Measurements from ENCODE around the gene TMPRSS3.

TMPRSS3 gene

GRCh38 chr21:42367367-42368165 lies 28.3 kb downstream of the TMPRSS3 start:
- no peak for DNase-seq

DNA sequence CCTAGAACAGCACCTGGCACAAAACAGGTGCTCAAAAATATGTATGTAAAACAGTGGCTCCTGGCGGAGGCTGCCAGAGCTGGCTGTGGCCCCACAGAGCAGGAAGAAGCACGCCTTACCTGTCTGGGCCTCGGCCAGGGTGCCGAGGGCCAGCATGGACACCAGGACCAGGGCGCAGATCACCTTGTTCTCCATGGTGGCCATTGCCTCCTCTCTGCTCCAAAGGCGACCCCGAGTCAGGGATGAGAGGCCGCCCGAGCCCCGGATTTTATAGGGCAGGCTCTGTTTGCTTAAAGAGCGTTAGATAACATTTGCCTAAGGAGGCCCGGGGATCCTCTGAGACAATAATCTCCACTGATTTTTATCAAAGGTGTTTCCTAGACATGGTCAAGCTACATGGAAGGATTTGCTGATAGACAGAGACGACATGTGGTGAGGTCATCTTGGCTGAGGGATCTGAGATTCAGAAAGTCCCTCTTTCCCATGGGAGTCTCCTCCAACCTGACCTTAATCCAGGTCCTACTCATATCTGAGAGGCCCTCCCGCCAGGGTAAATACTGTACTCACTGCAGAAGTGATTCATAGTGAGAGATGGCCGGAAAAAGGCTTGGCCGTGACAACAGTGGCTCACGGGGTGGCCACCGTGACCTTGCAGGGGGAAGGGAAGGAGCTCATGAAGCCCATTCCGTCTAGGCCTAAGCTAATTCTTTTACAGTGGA lies 29.4 kb downstream of the TMPRSS3 start, which contains the start of gene TFF1:
TSS of gene TFF1 (minus strand) at position 244 of the 719 bp plus-strand sequence. CDS start at position 204, 40 bp downstream.
- DNase-seq: no peak

DNA sequence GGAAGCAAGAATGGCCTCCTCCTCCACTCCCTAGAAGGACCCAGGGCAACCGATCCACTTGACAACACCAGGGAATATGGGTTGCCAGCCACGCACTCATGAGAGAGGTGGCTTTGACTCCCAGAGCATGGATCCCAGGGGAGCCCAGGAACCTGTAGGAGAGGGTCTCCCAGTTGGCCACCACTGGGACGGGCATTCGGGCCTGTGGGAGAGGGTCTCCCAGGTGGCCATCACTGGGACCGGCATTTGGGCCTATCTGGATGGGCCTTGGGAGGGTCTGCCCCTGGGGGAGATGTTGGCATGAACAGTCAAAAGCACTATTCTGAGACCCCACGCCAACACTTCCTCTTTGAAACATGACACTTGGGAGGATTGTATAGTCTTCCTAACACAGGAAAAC lies 30.1 kb downstream of the TMPRSS3 start:
- DNase-seq: no peak

GRCh38 chr21:42364304-42364865 lies 31.5 kb downstream of the TMPRSS3 start:
- no peak for DNase-seq

GRCh38 chr21:42363312-42363711 lies 32.5 kb downstream of the TMPRSS3 start:
- no peak for DNase-seq

- no peak for DNase-seq
These were observed 33.2 kb downstream of the TMPRSS3 start for GRCh38 chr21:42362700-42363099.

DNA sequence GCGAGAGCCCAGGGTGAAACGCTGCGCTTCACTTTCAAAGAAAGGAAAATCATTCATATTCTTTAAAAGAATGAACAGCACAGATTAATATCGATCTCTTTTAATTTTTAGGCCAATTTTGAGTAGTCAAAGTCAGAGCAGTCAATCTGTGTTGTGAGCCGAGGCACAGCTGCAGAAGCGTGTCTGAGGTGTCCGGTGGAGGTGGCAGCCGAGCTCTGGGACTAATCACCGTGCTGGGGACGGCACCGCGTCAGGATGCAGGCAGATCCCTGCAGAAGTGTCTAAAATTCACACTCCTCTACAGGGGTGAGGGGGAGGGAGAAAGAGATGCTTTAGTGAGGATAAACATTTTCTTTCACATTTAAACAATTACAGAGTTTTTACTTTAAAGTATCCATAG lies 33.7 kb downstream of the TMPRSS3 start:
- no peak for DNase-seq

GRCh38 chr21:42361286-42361685 lies 34.6 kb downstream of the TMPRSS3 start:
- DNase-seq: no peak

DNA sequence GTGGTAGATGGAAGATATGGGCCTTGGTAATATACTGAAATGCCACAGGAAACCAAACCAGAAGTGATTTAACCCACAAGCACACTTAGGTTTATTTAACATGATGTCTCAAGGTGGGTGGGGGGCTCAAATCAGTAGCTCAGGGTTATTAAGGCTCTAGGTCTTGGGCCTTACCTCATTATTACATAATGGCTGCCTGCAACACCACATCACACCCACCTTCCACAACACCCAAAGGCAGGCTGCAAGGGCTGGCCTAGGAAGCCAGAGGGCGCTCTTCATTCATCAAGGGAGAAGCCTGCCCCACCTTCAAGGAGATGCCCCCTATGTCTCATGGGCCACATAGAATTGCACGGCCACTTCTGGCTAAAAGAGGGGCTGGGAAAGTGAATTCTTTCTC lies 35.5 kb downstream of the TMPRSS3 start:
- no peak for DNase-seq

- no peak for DNase-seq
These were observed 36.9 kb downstream of the TMPRSS3 start for GRCh38 chr21:42358937-42359336.

- no peak for DNase-seq
These were observed 37.6 kb downstream of the TMPRSS3 start for GRCh38 chr21:42358261-42358660.

- no peak for DNase-seq
These were observed 38.5 kb downstream of the TMPRSS3 start for GRCh38 chr21:42357307-42357706.

GRCh38 chr21:42356650-42357049 lies 39.2 kb downstream of the TMPRSS3 start:
- DNase-seq: no peak

- DNase-seq: no peak
These were observed 39.8 kb downstream of the TMPRSS3 start for GRCh38 chr21:42356046-42356445.

DNA sequence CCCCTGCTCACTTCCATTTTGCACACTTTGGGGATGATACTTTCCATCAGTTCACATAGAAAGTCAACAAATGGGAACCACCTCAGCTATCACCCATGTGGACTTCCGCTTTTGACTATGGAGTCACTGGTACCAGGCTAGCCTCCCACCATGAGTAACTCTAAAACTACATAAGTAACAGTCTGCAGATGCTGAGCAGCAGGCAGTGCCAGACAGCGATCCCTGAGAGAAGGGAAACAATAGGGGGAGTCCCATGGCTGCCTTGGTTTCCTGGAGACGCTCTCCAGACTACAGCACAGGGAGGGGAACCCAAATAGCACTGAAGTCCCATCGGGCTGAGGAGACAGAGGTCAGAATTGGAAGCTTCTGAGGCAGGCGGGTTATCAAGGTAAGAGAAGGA lies 42.2 kb downstream of the TMPRSS3 start:
- no peak for DNase-seq

GRCh38 chr21:42352441-42353095 lies 43.3 kb downstream of the TMPRSS3 start:
- DNase-seq: no peak

DNA sequence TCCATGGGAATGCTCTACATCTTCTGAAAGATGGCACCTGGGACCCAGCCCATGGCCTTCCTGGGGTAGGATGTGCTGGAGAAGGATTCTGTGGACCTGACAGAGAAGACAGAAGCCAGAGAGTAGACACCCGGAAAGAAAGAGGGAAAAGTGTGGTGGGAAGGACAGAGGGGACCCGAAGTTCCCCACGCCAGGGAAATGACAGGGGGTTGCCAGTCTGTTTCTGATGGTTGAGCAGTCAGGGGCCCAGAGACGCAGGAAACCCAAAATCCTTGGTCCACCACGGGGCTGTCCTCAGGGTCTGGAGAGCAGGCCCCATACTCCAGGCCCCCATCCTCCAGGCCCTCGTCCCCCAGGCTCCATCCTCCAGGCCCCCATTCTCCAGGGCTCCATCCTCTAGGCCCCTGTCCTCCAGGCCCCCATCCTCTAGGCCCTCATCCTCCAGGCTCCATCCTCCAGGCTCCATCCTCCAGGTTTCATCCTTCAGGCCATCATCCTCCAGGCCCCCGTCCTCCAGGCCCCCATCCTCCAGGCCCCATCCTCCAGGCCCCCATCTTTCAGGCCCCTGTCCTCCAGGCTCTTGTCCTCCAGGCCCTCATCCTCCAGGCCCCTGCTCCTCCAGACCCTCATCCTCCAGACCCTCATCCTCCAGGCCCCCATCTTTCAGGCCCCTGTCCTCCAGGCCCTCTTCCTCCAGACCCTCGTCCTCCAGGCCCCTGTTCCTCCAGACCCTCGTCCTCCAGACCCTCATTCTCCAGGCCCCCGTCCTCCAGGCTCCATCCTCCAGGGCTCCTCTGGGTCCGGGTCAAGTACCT lies 44.0 kb downstream of the TMPRSS3 start:
- no peak for DNase-seq

GRCh38 chr21:42350927-42351426 lies 44.9 kb downstream of the TMPRSS3 start, which contains the start of gene TFF2:
Gene TFF2 (minus strand): TSS chr21:42350994. CDS start chr21:42350957, 37 bp downstream.
- DNase-seq: no peak

GRCh38 chr21:42350318-42350910 lies 45.4 kb downstream of the TMPRSS3 start:
- DNase-seq: no peak

DNA sequence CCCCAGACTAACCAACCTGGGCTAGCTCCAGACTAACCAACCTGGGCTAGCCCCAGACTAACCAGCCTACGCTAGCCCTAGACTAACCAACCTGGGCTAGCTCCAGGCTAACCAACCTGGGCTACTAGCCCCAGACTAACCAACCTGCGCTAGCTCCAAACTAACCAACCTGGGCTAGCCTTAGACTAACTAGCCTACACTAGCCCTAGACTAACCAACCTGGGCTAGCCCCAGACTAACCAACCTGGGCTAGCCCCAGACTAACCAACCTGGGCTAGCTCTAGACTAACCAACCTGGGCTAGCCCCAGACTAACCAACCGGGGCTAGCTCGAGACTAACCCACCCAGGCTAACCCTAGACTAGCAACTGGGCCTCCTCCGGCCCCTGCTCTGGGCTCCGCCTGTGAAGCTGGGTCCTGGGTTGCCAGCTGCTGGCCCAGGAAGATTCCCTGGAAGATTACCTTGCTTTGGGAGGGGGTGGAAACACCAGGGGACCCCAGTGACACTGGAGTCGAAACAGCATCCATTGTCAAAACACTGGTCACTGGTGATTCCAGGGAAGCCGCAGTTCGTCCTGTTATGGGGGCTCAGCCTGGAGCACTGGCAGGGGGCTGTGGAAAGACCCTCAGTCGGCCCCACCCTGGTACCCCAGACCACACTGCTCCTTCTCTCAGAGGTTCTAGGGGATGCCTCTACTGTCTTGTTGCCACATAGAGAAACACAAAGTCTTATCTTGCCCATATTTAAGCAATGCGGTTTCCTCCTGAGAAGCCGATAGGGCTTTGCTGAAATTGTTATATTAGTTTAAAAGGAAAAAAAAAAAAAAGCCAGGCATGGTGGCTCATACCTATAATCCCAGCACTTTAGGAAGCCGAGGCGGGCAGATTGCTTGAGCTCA lies 46.2 kb downstream of the TMPRSS3 start:
- no peak for DNase-seq

- no peak for DNase-seq
These were observed 47.1 kb downstream of the TMPRSS3 start for GRCh38 chr21:42348762-42349161.

Measured in GDM1 (cell line).